Measurements from ENCODE around the gene DGKH. TPM values are rescaled to one million over a fixed set of nuclear protein-coding genes. Genes with fewer than 3 reads are reported as not detected.

DGKH gene
- total and polyA plus RNA-seq, 9 of the 15 experiments (the other 6 are each of a cell fraction or from before 2014, with no cell fraction given) = 0.38 to 4.4 (median 3.1) TPM

- in situ Hi-C loops (cut with MboI) (no loop called here), intact Hi-C loops (cut with micrococcal nuclease) (no loop called here)
- H3K27ac ChIP-seq (ENCODE audit: extremely low read depth, low read depth, low read length) = no peak overlapping the region
- FAIRE-seq = no peak
- no peak overlapping the region for H3K4me3 ChIP-seq
- no peaks in the 10 kb centered on the region; the same call in 2 of the 3 replicates for H3K79me2 ChIP-seq (ENCODE audit: control insufficient read depth, insufficient read depth, low read length)
- H3K27me3 ChIP-seq (ENCODE audit: control insufficient read depth in 2 of 2, insufficient read depth in 2 of 2, low read length in 2 of 2) = no peaks in the 10 kb centered on the region
- H3K9ac ChIP-seq (ENCODE audit: insufficient read depth in 1 of 2, low read depth in 2 of 2, low read length in 2 of 2) = no peak overlapping the region
- H3K9me3 ChIP-seq (replicated peaks; ENCODE audit: control insufficient read depth, insufficient read depth, low read depth, low read length) = no peaks in the 10 kb centered on the region
- no peaks in the 10 kb centered on the region for H4K20me1 ChIP-seq (replicated peaks; ENCODE audit: control insufficient read depth, insufficient read depth, low read length)
- H3K4me2 ChIP-seq (ENCODE audit: insufficient read depth, low read length) = no peak overlapping the region
- H3K36me3 ChIP-seq (ENCODE audit: control insufficient read depth, insufficient read depth, low read length) = peaks cover 5% of the 10 kb centered on the region; the same call in 2 of the 3 replicates
- no peak overlapping the region for H2AFZ ChIP-seq (ENCODE audit: low read depth, low read length)
- no peak for ATAC-seq
- ChIA-PET CTCF (ENCODE audit: low intra/inter-chr PET ratio) (no interaction called here), POLR2A (no interaction called here)
- no peak for TF ChIP-seq TAL1 (IDR thresholded peaks at IDR 0.05)
- TF ChIP-seq FUS (optimal IDR thresholded peaks at IDR 0.05; ENCODE audit: low read depth, low read length) = no peak
- no peak for TF ChIP-seq POLR2H (tag; IDR thresholded peaks at IDR 0.05; ENCODE audit: low read depth)
- no peak for TF ChIP-seq ZNF717 (CRISPR knock-in tag; IDR thresholded peaks at IDR 0.05)
- TF ChIP-seq RFX1 (IDR thresholded peaks at IDR 0.05) = no peak
- no peak for TF ChIP-seq TAF15 (IDR thresholded peaks at IDR 0.05; ENCODE audit: low read depth, low read length)
- TF ChIP-seq ZNF384 (IDR thresholded peaks at IDR 0.05; ENCODE audit: low read depth, low read length) = no peak
- no peak for TF ChIP-seq DLX4 (CRISPR knock-in tag; IDR thresholded peaks at IDR 0.05)
- no peak for TF ChIP-seq POU5F1 (IDR thresholded peaks at IDR 0.05; ENCODE audit: borderline replicate concordance, low read depth, low read length, partially characterized antibody)
- no peak for TF ChIP-seq MCM5 (IDR thresholded peaks at IDR 0.05; ENCODE audit: low read depth)
- TF ChIP-seq L3MBTL2 (IDR thresholded peaks at IDR 0.05) = no peak
- no peak for TF ChIP-seq ZNF232 (CRISPR knock-in tag; IDR thresholded peaks at IDR 0.05)
- no peak for TF ChIP-seq TBP (optimal IDR thresholded peaks at IDR 0.05; ENCODE audit: low read depth, low read length)
- no peak for TF ChIP-seq HNRNPLL (IDR thresholded peaks at IDR 0.05; ENCODE audit: low read depth, low read length, poor library complexity, severe bottlenecking)
- TF ChIP-seq RREB1 (CRISPR knock-in tag; IDR thresholded peaks at IDR 0.05) = no peak
- no peak for TF ChIP-seq ZNF766 (CRISPR knock-in tag; conservative IDR thresholded peaks at IDR 0.05)
- H3K9me1 ChIP-seq (ENCODE audit: control insufficient read depth, insufficient read depth, low read length) = no peaks in the 10 kb centered on the region
- no peak for DNase-seq (ENCODE audit: extremely low read depth in 1 of 4, low spot score in 3 of 4)
- 100% methylated on average over 3 of the region's 3 CpGs for WGBS (ENCODE audit: insufficient coverage, low coverage, missing lambda C conversion rate)
- H3K4me1 ChIP-seq (replicated peaks in 1 of 2; ENCODE audit: control insufficient read depth in 2 of 2, insufficient read depth in 2 of 2, low read length in 2 of 2) = no peaks in the 10 kb centered on the region
- BruUV-seq (replicated peaks) = no TSS peak
Observed at GRCh38 chr13:42129033-42129432, 80.6 kb downstream of the DGKH start.

Measured in K562 (cell line).